ENCODE results near the gene SAT2.

Gene SAT2

DNA sequence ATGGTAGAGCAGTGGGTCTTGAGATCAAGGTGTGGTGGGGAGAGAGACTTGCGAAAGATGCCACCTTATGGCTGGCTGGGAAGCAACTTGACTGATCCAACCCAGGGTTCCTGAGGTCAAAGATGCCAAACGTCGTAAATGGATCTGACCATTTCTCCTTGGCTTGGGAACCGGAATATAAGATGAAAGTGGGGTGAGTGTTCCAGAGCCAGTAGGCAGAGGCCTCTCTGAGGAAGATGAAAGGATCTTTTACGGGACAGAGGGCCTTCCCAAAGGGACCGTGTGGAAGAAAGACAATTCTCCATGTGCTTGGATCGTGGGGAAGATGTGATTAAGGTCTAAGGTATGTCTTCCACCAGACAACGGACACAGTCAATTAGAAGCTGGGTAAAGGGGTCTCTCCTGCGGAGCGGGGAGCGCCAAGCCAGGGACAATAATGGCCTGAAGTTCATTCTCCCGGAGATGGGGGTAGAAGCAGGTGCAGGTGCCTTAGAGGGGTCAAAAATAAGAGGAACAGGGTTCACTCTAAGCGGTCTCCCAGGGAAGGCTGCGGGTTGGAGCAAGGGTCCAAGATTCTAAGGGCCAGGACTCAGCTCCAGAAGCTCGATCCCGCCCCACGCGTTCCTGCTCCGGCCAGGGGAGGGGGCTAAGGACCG lies 13.7 kb downstream of the SAT2 start:
- H3K9me3 ChIP-seq (ENCODE audit: control insufficient read depth, insufficient read depth, low read depth, low read length), result no peaks in the 10 kb centered on the region
- peaks cover 22% of the 10 kb centered on the region for H3K4me1 ChIP-seq (ENCODE audit: control insufficient read depth, insufficient read depth, low read length)
- POLR2A ChIA-PET, result interaction anchor here (0.5 to 6.9 kb wide), 16 partner anchors 9 to 456 kb away, joined by 3 to 52 read pairs (median 8); partner anchors contain the start of genes ATP1B2, CNTROB, MPDU1 and NEURL4
- H3K27ac ChIP-seq (ENCODE audit: extremely low read depth, low read depth, low read length), result peak overlapping the region; percentile 97
- peaks cover 26 to 28% of the 10 kb centered on the region in 2 experiments; a peak in 2 of 3 replicates for H3K36me3 ChIP-seq (ENCODE audit: control insufficient read depth in 2 of 2, insufficient read depth in 1 of 2, low read length in 2 of 2)
- CTCF ChIA-PET, result interaction anchor here (1.1 to 5.1 kb wide), 9 partner anchors 10 to 428 kb away, joined by 3 to 30 read pairs (median 8); partner anchors contain the start of genes SAT2, TP53 and WRAP53
- H3K4me3 ChIP-seq (ENCODE audit: low read depth, low read length), result peak overlapping the region; percentile 65
- TF ChIP-seq ZNF311 (tag by site-specific recombination; IDR thresholded peaks at IDR 0.05; ENCODE audit: borderline replicate concordance) (no peak), ZBTB1 (tag by site-specific recombination; IDR thresholded peaks at IDR 0.05) (no peak), ELK4 (IDR thresholded peaks at IDR 0.05; ENCODE audit: borderline replicate concordance, low read depth, low read length) (no peak), ZNF223 (tag by site-specific recombination; IDR thresholded peaks at IDR 0.05) (no peak), ZNF394 (tag by site-specific recombination; IDR thresholded peaks at IDR 0.05; ENCODE audit: borderline replicate concordance) (no peak), ZNF23 (tag by site-specific recombination; IDR thresholded peaks at IDR 0.05; ENCODE audit: borderline replicate concordance) (no peak), HOXA7 (CRISPR knock-in tag; IDR thresholded peaks at IDR 0.05; ENCODE audit: borderline replicate concordance) (no peak), ZNF366 (tag by site-specific recombination; conservative IDR thresholded peaks at IDR 0.05) (peak; percentile 44; the same call in 1 of the 2 replicates), ZNF514 (tag by site-specific recombination; IDR thresholded peaks at IDR 0.05) (no peak), SP2 (tag by site-specific recombination; IDR thresholded peaks at IDR 0.05) (peak; percentile 40), ZNF426 (tag by site-specific recombination; IDR thresholded peaks at IDR 0.05) (no peak), ZNF292 (tag by site-specific recombination; IDR thresholded peaks at IDR 0.05; ENCODE audit: borderline replicate concordance, low read depth) (no peak), ZNF214 (tag by site-specific recombination; IDR thresholded peaks at IDR 0.05; ENCODE audit: borderline replicate concordance) (no peak), ZNF175 (tag by site-specific recombination; IDR thresholded peaks at IDR 0.05) (no peak), YY2 (tag by site-specific recombination; IDR thresholded peaks at IDR 0.05) (no peak), ZNF350 (tag by site-specific recombination; IDR thresholded peaks at IDR 0.05) (no peak), ZNF843 (tag by site-specific recombination; IDR thresholded peaks at IDR 0.05) (no peak), GLIS1 (tag by site-specific recombination; IDR thresholded peaks at IDR 0.05) (no peak), KLF7 (tag by site-specific recombination; IDR thresholded peaks at IDR 0.05; ENCODE audit: borderline replicate concordance) (no peak), MZF1 (tag by site-specific recombination; IDR thresholded peaks at IDR 0.05; ENCODE audit: borderline replicate concordance) (no peak), ZNF747 (tag by site-specific recombination; IDR thresholded peaks at IDR 0.05) (no peak)
- TF ChIP-seq, protein P1, sequence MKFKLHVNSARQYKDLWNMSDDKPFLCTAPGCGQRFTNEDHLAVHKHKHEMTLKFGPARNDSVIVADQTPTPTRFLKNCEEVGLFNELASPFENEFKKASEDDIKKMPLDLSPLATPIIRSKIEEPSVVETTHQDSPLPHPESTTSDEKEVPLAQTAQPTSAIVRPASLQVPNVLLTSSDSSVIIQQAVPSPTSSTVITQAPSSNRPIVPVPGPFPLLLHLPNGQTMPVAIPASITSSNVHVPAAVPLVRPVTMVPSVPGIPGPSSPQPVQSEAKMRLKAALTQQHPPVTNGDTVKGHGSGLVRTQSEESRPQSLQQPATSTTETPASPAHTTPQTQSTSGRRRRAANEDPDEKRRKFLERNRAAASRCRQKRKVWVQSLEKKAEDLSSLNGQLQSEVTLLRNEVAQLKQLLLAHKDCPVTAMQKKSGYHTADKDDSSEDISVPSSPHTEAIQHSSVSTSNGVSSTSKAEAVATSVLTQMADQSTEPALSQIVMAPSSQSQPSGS (tag by site-specific recombination; IDR thresholded peaks at IDR 0.05; ENCODE audit: low read depth), result no peak
- TF ChIP-seq, protein P2, sequence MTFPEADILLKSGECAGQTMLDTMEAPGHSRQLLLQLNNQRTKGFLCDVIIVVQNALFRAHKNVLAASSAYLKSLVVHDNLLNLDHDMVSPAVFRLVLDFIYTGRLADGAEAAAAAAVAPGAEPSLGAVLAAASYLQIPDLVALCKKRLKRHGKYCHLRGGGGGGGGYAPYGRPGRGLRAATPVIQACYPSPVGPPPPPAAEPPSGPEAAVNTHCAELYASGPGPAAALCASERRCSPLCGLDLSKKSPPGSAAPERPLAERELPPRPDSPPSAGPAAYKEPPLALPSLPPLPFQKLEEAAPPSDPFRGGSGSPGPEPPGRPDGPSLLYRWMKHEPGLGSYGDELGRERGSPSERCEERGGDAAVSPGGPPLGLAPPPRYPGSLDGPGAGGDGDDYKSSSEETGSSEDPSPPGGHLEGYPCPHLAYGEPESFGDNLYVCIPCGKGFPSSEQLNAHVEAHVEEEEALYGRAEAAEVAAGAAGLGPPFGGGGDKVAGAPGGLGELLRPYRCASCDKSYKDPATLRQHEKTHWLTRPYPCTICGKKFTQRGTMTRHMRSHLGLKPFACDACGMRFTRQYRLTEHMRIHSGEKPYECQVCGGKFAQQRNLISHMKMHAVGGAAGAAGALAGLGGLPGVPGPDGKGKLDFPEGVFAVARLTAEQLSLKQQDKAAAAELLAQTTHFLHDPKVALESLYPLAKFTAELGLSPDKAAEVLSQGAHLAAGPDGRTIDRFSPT (tag by site-specific recombination; IDR thresholded peaks at IDR 0.05), result peak; percentile 11; the same call in 1 of the 2 replicates
- TF ChIP-seq, protein P3, sequence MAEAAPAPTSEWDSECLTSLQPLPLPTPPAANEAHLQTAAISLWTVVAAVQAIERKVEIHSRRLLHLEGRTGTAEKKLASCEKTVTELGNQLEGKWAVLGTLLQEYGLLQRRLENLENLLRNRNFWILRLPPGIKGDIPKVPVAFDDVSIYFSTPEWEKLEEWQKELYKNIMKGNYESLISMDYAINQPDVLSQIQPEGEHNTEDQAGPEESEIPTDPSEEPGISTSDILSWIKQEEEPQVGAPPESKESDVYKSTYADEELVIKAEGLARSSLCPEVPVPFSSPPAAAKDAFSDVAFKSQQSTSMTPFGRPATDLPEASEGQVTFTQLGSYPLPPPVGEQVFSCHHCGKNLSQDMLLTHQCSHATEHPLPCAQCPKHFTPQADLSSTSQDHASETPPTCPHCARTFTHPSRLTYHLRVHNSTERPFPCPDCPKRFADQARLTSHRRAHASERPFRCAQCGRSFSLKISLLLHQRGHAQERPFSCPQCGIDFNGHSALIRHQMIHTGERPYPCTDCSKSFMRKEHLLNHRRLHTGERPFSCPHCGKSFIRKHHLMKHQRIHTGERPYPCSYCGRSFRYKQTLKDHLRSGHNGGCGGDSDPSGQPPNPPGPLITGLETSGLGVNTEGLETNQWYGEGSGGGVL (tag by site-specific recombination; IDR thresholded peaks at IDR 0.05), result no peak
- TF ChIP-seq, protein P4, sequence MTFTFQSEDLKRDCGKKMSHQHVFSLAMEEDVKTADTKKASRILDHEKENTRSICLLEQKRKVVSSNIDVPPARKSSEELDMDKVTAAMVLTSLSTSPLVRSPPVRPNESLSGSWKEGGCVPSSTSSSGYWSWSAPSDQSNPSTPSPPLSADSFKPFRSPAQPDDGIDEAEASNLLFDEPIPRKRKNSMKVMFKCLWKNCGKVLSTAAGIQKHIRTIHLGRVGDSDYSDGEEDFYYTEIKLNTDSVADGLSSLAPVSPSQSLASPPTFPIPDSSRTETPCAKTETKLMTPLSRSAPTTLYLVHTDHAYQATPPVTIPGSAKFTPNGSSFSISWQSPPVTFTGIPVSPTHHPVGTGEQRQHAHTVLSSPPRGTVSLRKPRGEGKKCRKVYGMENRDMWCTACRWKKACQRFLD (tag by site-specific recombination; IDR thresholded peaks at IDR 0.05), result no peak
- TF ChIP-seq, protein P5, sequence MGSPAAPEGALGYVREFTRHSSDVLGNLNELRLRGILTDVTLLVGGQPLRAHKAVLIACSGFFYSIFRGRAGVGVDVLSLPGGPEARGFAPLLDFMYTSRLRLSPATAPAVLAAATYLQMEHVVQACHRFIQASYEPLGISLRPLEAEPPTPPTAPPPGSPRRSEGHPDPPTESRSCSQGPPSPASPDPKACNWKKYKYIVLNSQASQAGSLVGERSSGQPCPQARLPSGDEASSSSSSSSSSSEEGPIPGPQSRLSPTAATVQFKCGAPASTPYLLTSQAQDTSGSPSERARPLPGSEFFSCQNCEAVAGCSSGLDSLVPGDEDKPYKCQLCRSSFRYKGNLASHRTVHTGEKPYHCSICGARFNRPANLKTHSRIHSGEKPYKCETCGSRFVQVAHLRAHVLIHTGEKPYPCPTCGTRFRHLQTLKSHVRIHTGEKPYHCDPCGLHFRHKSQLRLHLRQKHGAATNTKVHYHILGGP (tag by site-specific recombination; IDR thresholded peaks at IDR 0.05), result no peak
